IPS-15b (cell line): ENCODE data around the gene RNF121.

ENCODE experiments used
- H3K27me3 ChIP-seq: one replicate; pipeline ENCODE4 v1.6.1; 2013; ENCODE audit warnings: low read length; ENCODE audit not compliant: control insufficient read depth, insufficient read depth
- H3K36me3 ChIP-seq: one replicate; pipeline ENCODE4 v1.6.1; 2013; ENCODE audit warnings: low read length; ENCODE audit not compliant: control insufficient read depth, insufficient read depth
- H3K4me1 ChIP-seq: one replicate; pipeline ENCODE4 v1.6.1; 2013; ENCODE audit warnings: mild to moderate bottlenecking, low read length; ENCODE audit not compliant: control insufficient read depth, insufficient read depth
- H3K4me3 ChIP-seq: one replicate; pipeline ENCODE4 v1.5.1; 2013; ENCODE audit warnings: low read depth, low read length
- H3K9ac ChIP-seq: one replicate; pipeline ENCODE4 v1.6.1; 2013; ENCODE audit warnings: low read depth, mild to moderate bottlenecking, low read length
- H3K9me3 ChIP-seq: one replicate; pipeline ENCODE4 v1.6.1; 2013; ENCODE audit warnings: mild to moderate bottlenecking, low read length; ENCODE audit not compliant: control insufficient read depth, insufficient read depth

Gene RNF121

DNA sequence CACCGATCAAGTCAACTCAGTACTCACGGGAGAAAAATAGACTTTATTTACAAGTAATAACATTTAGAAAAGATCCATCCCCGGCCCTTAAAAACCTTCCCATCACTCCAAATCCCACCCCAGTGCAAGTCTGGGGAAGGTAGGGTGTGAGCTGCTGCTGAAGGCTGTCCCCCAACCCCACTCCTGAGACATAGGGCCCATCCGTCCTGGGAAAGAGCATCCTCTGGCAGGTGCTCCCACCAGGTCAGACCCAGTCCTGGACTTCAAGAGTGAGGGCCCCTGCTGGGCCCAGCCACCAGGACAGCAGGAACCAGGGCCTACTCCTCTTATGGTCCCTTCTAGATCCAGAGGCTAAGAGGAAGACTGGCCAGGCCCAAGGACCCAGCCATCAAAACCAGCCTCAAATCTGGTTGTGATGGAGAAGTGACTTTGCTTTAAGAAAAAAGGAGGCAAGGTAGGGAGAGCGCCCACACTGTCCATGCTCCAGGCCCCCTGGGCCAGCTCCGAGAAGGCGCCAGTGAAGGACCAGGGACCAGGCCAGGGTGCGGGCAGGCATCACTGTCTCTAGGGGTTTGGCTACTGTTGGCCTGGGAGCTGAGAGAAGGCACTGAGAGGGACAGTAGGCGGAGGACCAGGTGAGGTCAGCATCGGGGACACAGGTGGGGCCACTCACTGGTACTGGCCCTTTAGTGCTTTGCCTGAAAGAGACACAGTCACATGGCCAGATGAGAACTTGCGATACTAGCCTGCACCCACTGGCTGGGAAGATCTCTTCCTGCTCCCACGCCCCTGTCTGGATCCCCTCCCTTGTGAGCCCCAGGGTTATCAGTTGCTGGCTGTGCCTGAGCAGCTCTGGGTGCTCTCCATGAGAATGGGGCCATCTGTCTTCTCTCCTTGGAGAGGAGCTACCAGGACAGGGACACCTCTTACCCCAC lies 74.3 kb downstream of the RNF121 start:
- no peaks in the 10 kb centered on the region for H3K27me3 ChIP-seq
- no peaks in the 10 kb centered on the region for H3K9me3 ChIP-seq
- no peaks in the 10 kb centered on the region for H3K4me1 ChIP-seq
- peaks cover 79% of the 10 kb centered on the region for H3K36me3 ChIP-seq
- no peak overlapping the region for H3K4me3 ChIP-seq
- no peak overlapping the region for H3K9ac ChIP-seq

DNA sequence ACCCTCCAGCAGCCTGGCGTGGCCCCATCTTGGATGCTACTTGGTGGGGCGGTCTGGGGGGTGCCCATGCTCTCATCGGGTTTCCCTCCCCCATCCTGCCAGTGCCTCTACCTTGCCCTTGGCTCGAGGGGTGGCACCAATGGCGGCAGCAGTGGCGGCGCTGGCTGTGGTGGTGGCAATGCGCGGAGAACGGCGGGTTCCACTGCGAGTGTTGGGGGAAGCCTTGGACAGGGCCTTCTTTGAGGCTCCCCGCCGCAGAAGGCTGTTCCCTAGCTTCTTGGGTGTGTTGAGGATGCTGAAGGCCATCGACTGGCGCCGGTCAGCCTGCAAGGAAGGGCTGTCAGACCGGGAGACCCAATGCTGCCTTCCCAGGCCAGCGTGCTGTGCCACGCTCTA lies 74.9 kb downstream of the RNF121 start:
- Histone ChIP-seq H3K36me3 (peaks cover 85% of the 10 kb centered on the region), H3K4me1 (no peaks in the 10 kb centered on the region), H3K9me3 (no peaks in the 10 kb centered on the region), H3K9ac (no peak overlapping the region), H3K27me3 (no peaks in the 10 kb centered on the region), H3K4me3 (no peak overlapping the region)

DNA sequence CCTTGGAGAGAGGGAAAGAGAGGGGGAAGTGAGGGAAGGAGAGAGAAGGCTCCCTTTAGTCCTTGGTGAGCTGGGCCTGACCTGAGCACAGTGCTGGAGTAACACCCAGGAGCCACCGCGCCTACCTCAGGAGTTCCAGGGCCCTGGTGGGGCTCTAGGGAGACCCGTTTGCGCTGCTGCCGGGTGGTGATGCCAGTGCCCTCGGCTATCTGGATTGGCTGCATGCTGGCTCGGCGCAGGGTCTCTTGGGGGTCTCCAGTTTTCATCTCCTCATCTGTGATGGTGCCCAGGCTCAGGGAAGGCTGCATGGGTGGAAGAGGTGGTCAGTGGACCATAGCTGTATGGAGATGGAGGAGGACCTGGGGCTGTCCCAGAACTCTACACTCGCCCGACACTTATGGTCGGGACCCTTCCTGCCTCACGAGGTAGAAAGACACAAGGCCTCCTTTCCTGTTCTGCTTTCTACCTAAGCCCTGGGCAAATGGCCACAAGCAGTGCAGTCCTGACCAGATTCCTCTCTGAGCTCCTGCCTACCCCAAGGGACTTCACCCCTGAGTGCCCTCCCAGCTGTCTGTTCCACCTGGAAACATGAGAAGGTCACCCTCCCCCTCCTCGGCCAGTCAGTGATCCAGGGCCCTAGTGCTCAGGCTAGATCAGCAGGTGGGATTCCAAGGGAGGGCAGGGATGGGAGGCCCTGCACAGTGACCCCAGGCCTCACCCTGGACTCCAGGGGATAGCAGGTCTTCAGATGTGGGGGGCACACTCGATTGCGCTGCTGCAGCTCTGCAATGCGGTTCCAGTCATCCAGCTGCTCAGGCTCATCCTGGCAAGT lies 75.9 kb downstream of the RNF121 start:
- Histone ChIP-seq H3K4me1 (no peaks in the 10 kb centered on the region), H3K4me3 (no peak overlapping the region), H3K27me3 (no peaks in the 10 kb centered on the region), H3K9me3 (no peaks in the 10 kb centered on the region), H3K9ac (no peak overlapping the region), H3K36me3 (peaks cover 83% of the 10 kb centered on the region)

DNA sequence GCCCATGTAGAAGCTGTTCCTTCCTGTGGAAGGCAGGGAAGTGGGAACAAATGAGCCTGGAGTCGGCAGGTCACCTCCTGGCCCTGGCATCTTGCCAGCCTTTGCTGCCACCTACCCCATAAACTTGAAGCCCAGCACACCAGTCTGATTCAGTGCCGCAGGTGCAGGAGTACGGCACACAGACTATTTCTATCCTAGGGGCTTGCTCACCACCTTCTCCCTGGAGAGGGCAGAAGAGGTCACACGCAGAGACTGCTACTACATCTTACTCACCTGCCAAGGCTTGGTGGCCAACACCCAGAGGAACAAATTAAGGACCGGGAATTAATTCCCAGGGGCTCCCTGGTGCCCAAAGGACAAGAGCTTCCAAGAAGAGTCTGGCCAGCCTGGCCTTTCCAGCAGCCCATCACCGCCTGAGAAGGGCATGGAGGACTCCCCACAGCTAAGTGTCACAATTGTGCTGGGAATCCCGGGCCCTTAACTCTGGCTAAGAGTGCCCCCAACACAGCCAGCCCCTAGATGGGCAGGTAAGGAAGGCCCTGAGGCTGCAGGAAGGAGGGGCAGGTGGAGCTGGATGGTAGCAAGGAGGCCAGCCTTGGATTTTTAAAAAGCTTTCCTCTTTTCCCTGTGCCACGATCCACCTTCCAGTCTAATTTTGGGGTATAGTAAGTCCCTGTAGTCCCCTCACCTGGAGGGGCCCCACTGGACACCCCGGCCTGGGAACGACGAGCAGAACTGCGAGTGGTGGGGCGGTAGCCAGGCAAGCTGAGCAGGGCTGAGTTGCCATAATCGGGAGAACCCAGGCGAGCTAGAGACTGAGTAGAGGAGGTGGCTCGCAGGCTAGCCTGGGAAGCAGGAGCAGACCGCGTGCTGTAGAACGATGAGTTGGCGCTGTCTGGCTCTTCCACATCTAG lies 76.8 kb downstream of the RNF121 start:
- Histone ChIP-seq H3K9me3 (no peaks in the 10 kb centered on the region), H3K36me3 (peaks cover 78% of the 10 kb centered on the region), H3K27me3 (no peaks in the 10 kb centered on the region), H3K4me1 (no peaks in the 10 kb centered on the region), H3K4me3 (no peak overlapping the region), H3K9ac (no peak overlapping the region)

DNA sequence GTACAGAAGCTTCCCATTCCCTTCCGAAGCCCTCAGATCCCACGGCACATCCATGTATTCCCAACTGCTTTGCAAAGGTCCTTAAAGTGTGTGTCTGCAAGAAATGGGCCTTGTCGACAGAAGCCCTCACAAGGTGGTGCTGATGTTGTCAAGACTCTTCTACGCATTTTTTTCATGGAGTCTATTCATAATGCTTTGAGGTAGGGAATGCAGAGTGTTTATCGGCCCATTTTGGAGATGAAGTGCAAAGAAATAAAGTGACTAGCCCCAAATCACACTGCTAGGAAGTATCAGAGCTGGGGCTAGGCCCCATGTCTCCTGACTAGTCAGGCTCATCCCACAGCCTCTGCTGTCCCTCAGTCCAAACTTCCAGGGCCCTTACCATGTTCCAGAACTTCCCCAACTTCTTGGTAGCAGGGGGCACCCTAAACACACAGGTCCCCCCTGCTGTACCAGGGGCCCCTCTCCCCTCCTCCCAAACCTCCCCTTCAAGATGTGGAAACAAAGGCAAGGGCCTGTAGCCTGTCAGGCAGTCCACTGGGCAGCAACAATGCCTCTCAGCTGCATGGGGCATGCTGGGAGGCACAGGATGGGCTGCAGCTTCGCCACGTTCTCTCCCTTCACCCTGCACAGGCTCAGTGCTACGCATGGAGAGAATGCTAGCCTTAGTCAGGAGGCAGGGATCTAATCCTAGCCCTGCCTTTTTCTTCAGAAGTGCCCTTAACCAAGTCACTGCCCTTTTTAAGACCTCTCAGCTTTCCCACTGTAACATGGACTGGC lies 77.7 kb downstream of the RNF121 start:
- Histone ChIP-seq H3K9me3 (no peaks in the 10 kb centered on the region), H3K4me1 (no peaks in the 10 kb centered on the region), H3K9ac (no peak overlapping the region), H3K27me3 (no peaks in the 10 kb centered on the region), H3K36me3 (peaks cover 71% of the 10 kb centered on the region), H3K4me3 (no peak overlapping the region)

DNA sequence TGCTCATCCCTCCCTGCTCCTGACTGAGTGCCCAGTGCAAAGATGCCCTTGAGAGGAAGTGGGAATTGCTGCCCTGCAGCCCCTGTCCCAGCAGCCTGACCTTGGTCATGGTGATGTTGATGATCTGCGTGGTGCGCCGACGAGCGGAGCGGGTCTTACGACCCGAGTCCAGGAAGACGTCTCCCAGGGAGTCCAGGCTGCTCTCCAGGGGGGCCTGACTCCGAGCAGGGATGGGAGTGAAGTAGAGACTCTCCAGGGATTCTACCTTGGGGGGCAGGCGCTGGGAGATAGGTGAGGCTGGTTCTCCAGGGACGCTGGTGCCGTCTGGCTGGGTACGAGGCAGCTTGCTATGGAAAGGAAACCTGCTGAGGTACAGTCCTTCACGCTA lies 78.2 kb downstream of the RNF121 start:
- no peak overlapping the region for H3K9ac ChIP-seq
- H3K36me3 ChIP-seq, result peaks cover 67% of the 10 kb centered on the region

DNA sequence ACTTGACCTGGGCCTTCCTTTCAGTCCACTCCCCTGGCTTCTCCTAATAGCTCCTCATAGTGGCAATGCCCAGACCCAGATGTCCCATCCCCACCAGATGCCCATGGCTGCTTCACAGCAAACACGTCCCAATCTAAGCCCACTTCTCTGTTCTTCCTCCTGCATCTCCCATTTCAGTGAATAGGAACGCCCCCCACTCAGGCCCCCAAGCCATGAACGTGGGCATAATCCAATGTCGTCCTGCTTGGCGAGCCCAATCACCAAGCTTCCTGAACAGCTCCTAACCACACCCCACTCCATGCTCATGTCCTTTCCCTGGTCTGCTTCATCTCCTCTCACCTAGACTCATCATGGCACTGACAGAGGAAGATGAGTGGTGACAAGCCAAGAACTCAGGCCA lies 78.7 kb downstream of the RNF121 start:
- Histone ChIP-seq H3K9ac (no peak overlapping the region), H3K9me3 (no peaks in the 10 kb centered on the region), H3K36me3 (peaks cover 67% of the 10 kb centered on the region), H3K4me3 (no peak overlapping the region), H3K27me3 (no peaks in the 10 kb centered on the region), H3K4me1 (no peaks in the 10 kb centered on the region)

More for the DNA sequence above, 78.2 kb downstream of the RNF121 start:
- Histone ChIP-seq H3K27me3 (no peaks in the 10 kb centered on the region), H3K4me1 (no peaks in the 10 kb centered on the region), H3K9me3 (no peaks in the 10 kb centered on the region), H3K4me3 (no peak overlapping the region)

DNA sequence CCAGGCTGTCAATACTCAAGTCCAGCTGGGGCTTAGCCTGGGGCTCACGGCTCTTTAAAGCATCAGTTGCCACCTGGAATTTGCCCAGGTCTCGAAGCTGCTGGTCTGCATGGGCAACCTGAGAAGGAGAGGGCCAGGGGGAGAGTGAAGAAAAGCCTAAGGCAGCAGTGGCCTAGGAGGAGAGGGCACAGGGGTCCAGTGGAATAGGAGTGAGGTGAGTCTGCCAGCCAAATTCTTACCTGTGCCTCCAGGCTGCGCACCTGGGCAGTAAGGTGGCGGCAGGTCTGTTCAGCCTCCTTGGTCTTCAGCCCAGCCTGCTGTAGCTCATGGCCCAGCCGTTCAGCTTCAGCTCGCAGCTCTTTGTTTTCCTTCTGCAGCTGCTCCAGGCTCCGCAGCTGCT lies 79.9 kb downstream of the RNF121 start:
- Histone ChIP-seq H3K27me3 (no peaks in the 10 kb centered on the region), H3K4me3 (no peak overlapping the region), H3K9me3 (no peaks in the 10 kb centered on the region), H3K36me3 (peaks cover 67% of the 10 kb centered on the region), H3K9ac (no peak overlapping the region), H3K4me1 (no peaks in the 10 kb centered on the region)

DNA sequence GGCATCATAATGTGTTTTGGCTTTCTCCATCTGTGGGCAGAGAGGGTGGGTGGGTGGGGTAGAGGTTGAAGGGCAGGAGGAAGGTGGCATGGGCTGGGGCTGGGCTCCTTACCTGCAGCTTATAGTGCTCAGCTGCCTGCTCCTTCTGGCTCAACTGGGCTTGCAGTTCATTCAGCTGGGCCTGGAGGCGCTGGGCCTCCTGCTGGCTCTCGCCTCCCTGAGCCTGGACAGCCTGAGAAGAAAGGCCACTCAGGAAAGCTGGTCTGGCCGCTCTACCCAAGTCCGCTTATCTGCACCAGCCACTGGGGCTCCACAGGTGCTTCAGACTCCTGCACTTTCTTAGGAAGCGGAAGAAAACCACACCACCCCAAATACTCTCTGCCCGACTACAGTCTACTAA lies 80.3 kb downstream of the RNF121 start:
- Histone ChIP-seq H3K36me3 (peaks cover 66% of the 10 kb centered on the region), H3K9ac (no peak overlapping the region), H3K9me3 (no peaks in the 10 kb centered on the region), H3K4me1 (no peaks in the 10 kb centered on the region), H3K4me3 (no peak overlapping the region), H3K27me3 (no peaks in the 10 kb centered on the region)

DNA sequence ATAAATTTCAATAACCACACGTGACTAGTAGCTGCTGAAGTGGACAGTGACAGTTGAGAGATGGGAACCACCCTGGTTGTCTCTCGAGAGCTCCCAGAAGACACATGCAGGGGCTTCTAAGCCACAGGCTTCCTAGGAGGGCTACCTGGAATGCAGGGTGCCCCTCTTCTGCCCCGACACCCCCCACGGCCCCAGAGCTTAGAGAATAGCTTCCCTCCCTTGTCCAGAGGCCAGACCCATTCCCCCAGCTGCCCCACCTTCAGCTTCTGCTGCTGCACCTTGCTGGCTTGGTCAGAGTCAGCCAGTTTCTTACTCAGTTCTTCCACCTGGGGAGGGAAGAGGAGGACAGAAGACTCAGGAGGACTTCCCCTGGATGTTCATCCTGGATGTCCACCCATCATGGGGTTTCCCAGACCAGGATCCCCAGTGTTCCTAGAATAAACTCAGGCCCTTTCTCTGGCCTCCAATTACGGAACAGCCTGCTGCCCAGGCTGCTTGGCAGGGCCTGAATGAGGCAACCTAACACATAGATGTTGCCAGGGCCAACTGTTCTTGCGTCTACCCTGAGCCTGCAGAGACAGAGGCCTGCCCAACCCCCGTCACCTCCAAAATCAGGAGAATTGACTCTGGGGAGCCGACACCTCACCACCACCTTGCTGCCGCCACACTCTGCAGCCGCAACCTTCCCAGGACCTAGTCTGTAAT lies 81.8 kb downstream of the RNF121 start:
- Histone ChIP-seq H3K27me3 (no peaks in the 10 kb centered on the region), H3K9me3 (no peaks in the 10 kb centered on the region), H3K4me3 (no peak overlapping the region), H3K4me1 (no peaks in the 10 kb centered on the region), H3K9ac (no peak overlapping the region), H3K36me3 (peaks cover 67% of the 10 kb centered on the region)
